IMR-90 (cell line): Measurements from ENCODE around the gene PMM2. TPM values are rescaled to one million over a fixed set of nuclear protein-coding genes. Genes with fewer than 3 reads are reported as not detected.

Experiments used
- ATAC-seq: fragments of 200-7000 bp; cut with Tn5 transposase; 2 replicates; pipeline ENCODE4 v1.9.1; 2020; ENCODE audit warnings: low read depth, mild to moderate bottlenecking, moderate library complexity
- BruUV-seq: library from RNA; stranded (reverse); fragments of 400-500 nt; replicated peaks from 2 replicates; lab custom pipeline; 2021; lab: Mats Ljungman, UMichigan
- CTCF ChIA-PET: fragments of 300-600 bp; formaldehyde crosslinking; extraction: SDS; loops from one replicate; lab custom pipeline; 2021; ENCODE audit warnings: antibody characterized with exemption; lab: Yijun Ruan, JAX
- POLR2A ChIA-PET: fragments of 300-600 bp; sonication (Branson Sonifier 250); formaldehyde crosslinking; loops from one replicate; lab custom pipeline; 2022; ENCODE audit warnings: antibody characterized with exemption; ENCODE audit not compliant: unreplicated experiment; lab: Charles Lee
- DNase-seq: peaks from one replicate; pipeline ENCODE4 v3.0.0; 2013
- H2AFZ ChIP-seq: replicated peaks from 2 replicates; pipeline ENCODE3; 2013; ENCODE audit warnings: low read length, mild to moderate bottlenecking; ENCODE audit not compliant: poor library complexity
- H2AK5ac ChIP-seq: 2 replicates; pipeline ENCODE4 v1.6.1; 2013; ENCODE audit warnings: low read depth, low read length, inconsistent platforms
- H2AK9ac ChIP-seq: replicated peaks from 2 replicates; pipeline ENCODE3; 2013; ENCODE audit warnings: mild to moderate bottlenecking, low read depth, low read length, moderate library complexity; ENCODE audit not compliant: poor library complexity
- H2BK120ac ChIP-seq: 2 replicates; pipeline ENCODE4 v1.6.1; 2013; ENCODE audit warnings: low read depth, low read length, inconsistent platforms
- H2BK15ac ChIP-seq: 3 replicates; pipeline ENCODE4 v1.6.1; 2013; ENCODE audit warnings: low read depth, low read length, inconsistent platforms
- H2BK20ac ChIP-seq: 2 replicates; pipeline ENCODE4 v1.6.1; 2013; ENCODE audit warnings: low read depth, mild to moderate bottlenecking, inconsistent platforms, low read length, moderate library complexity
- H2BK5ac ChIP-seq: 2 replicates; pipeline ENCODE4 v1.6.1; 2013; ENCODE audit warnings: mild to moderate bottlenecking, low read depth, low read length, inconsistent platforms; ENCODE audit not compliant: poor library complexity, severe bottlenecking
- H3K14ac ChIP-seq: replicated peaks from 2 replicates; pipeline ENCODE4 v1.6.1; 2013; ENCODE audit warnings: low read depth, low read length, inconsistent platforms
- H3K18ac ChIP-seq: 2 replicates; pipeline ENCODE4 v1.6.1; 2013; ENCODE audit warnings: low read depth, low read length, control low read depth
- H3K23ac ChIP-seq: 2 replicates; pipeline ENCODE4 v1.6.1; 2013; ENCODE audit warnings: low read depth, low read length, inconsistent platforms
- H3K27ac ChIP-seq: 2 replicates; pipeline ENCODE4 v1.5.1; 2013; ENCODE audit warnings: mild to moderate bottlenecking, control low read depth, low read length; ENCODE audit not compliant: insufficient read depth
- H3K27me3 ChIP-seq: 2 replicates; pipeline ENCODE4 v1.6.1; 2013; ENCODE audit warnings: low read length; ENCODE audit not compliant: control insufficient read depth, insufficient read depth
- H3K36me3 ChIP-seq: 2 replicates; pipeline ENCODE4 v1.6.1; 2013; ENCODE audit warnings: low read length, mixed read lengths; ENCODE audit not compliant: control insufficient read depth, insufficient read depth
- H3K4ac ChIP-seq: 2 replicates; pipeline ENCODE4 v1.6.1; 2013; ENCODE audit warnings: low read depth, low read length, inconsistent platforms
- H3K4me1 ChIP-seq: 2 replicates; pipeline ENCODE4 v1.6.1; 2013; ENCODE audit warnings: low read length, mixed read lengths; ENCODE audit not compliant: control insufficient read depth, insufficient read depth
- H3K4me2 ChIP-seq: 2 replicates; pipeline ENCODE4 v1.6.1; 2013; ENCODE audit warnings: low read depth, mild to moderate bottlenecking, control low read depth, low read length, moderate library complexity
- H3K4me3 ChIP-seq: 2 replicates; pipeline ENCODE4 v1.5.1; 2013; ENCODE audit warnings: low read depth, mild to moderate bottlenecking, control low read depth, low read length, moderate library complexity; ENCODE audit not compliant: insufficient read depth
- H3K56ac ChIP-seq: 2 replicates; pipeline ENCODE4 v1.6.1; 2013; ENCODE audit warnings: low read length, inconsistent platforms; ENCODE audit not compliant: insufficient read depth; ENCODE audit errors: extremely low read depth
- H3K79me1 ChIP-seq, 2 experiments: 2 replicates each; pipeline ENCODE4 v1.6.1; 2013; ENCODE audit warnings: low read length in 2 of 2, inconsistent platforms in 1 of 2, low read depth in 1 of 2
- H3K9ac ChIP-seq: 2 replicates; pipeline ENCODE4 v1.6.1; 2013; ENCODE audit warnings: low read depth, low read length, control low read depth
- H3K9me1 ChIP-seq: 2 replicates; pipeline ENCODE4 v1.6.1; 2013; ENCODE audit warnings: low read length, inconsistent platforms; ENCODE audit not compliant: insufficient read depth
- H3K9me3 ChIP-seq: 2 replicates; pipeline ENCODE4 v1.6.1; 2013; ENCODE audit warnings: low read length; ENCODE audit not compliant: control insufficient read depth, insufficient read depth
- H4K20me1 ChIP-seq: 2 replicates; pipeline ENCODE4 v1.6.1; 2013; ENCODE audit warnings: low read length, inconsistent platforms; ENCODE audit not compliant: insufficient read depth
- H4K5ac ChIP-seq: 2 replicates; pipeline ENCODE4 v1.6.1; 2013; ENCODE audit warnings: mild to moderate bottlenecking, low read depth, low read length, control low read depth
- H4K8ac ChIP-seq, 2 experiments: 2 replicates each; pipeline ENCODE4 v1.6.1; 2013; ENCODE audit warnings: low read depth in 2 of 2, low read length in 2 of 2, control low read depth in 1 of 2, inconsistent platforms in 1 of 2
- H4K91ac ChIP-seq: 2 replicates; pipeline ENCODE4 v1.6.1; 2013; ENCODE audit warnings: low read depth, low read length, inconsistent platforms; ENCODE audit not compliant: insufficient read depth
- BHLHE40 ChIP-seq: fragments of 150-350 bp; IDR thresholded peaks from 2 replicates; pipeline ENCODE4 v1.6.1; 2016; ENCODE audit warnings: mild to moderate bottlenecking, low read depth, low read length
- CEBPB ChIP-seq: IDR thresholded peaks from 2 replicates; pipeline ENCODE4 v1.6.1; 2012; ENCODE audit warnings: low read depth, low read length, improper control_type of control experiment
- CHD1 ChIP-seq: IDR thresholded peaks from 2 replicates; pipeline ENCODE4 v1.6.1; 2012; ENCODE audit warnings: low read depth, low read length, improper control_type of control experiment
- ELK1 ChIP-seq: fragments of 150-350 bp; IDR thresholded peaks from 2 replicates; pipeline ENCODE4 v1.6.1; 2016; ENCODE audit warnings: low read depth, mild to moderate bottlenecking, low read length, moderate library complexity, borderline replicate concordance
- FOS ChIP-seq: fragments of 150-350 bp; IDR thresholded peaks from 2 replicates; pipeline ENCODE4 v1.6.1; 2016; ENCODE audit warnings: low read depth, low read length
- MAFK ChIP-seq: IDR thresholded peaks from 2 replicates; pipeline ENCODE4 v1.6.1; 2012; ENCODE audit warnings: low read depth, low read length, improper control_type of control experiment
- MAZ ChIP-seq: IDR thresholded peaks from 2 replicates; pipeline ENCODE4 v1.6.1; 2012; ENCODE audit warnings: low read depth, mild to moderate bottlenecking, low read length, improper control_type of control experiment, moderate library complexity, borderline replicate concordance
- MXI1 ChIP-seq: IDR thresholded peaks from 2 replicates; pipeline ENCODE4 v1.6.1; 2012; ENCODE audit warnings: low read depth, mild to moderate bottlenecking, low read length, moderate library complexity, borderline replicate concordance
- NFE2L2 ChIP-seq: fragments of 150-350 bp; IDR thresholded peaks from 2 replicates; pipeline ENCODE4 v1.6.1; 2016; ENCODE audit warnings: low read depth, mild to moderate bottlenecking, low read length
- POLR2A ChIP-seq: IDR thresholded peaks from 2 replicates; pipeline ENCODE4 v1.6.1; 2012; ENCODE audit warnings: mild to moderate bottlenecking, low read depth, low read length
- RAD21 ChIP-seq: IDR thresholded peaks from 2 replicates; pipeline ENCODE4 v1.6.1; 2012; ENCODE audit warnings: low read length, improper control_type of control experiment
- RCOR1 ChIP-seq: IDR thresholded peaks from 2 replicates; pipeline ENCODE4 v1.6.1; 2012; ENCODE audit warnings: mild to moderate bottlenecking, low read length, improper control_type of control experiment; ENCODE audit not compliant: insufficient replicate concordance
- RFX5 ChIP-seq: IDR thresholded peaks from 2 replicates; pipeline ENCODE4 v1.8.0; 2012; ENCODE audit warnings: low read depth, mild to moderate bottlenecking, low read length, moderate library complexity
- SMC3 ChIP-seq: fragments of 150-350 bp; IDR thresholded peaks from 2 replicates; pipeline ENCODE4 v1.6.1; 2016; ENCODE audit warnings: low read depth, mild to moderate bottlenecking, antibody characterized with exemption, low read length, moderate library complexity
- USF2 ChIP-seq: fragments of 150-350 bp; IDR thresholded peaks from 2 replicates; pipeline ENCODE4 v1.6.1; 2017; ENCODE audit warnings: mild to moderate bottlenecking, antibody characterized with exemption, low read length, low read depth
- WGBS, 2 experiments: methylation state at CpG; one replicate each; pipeline versions ENCODE4 v1.1.5 to v1.1.7; 2013; ENCODE audit warnings: missing lambda C conversion rate in 2 of 2; ENCODE audit not compliant: insufficient read length in 1 of 2; ENCODE audit errors: extremely low coverage in 2 of 2; 5-methylcytosine and 5-hydroxymethylcytosine counted together
- dilution Hi-C: fragments of 300-500 bp; cut with HindIII; formaldehyde crosslinking; loops from one replicate; pipeline ENCODE4 v1.14.3; 2018; ENCODE audit warnings: low sequenced_read_pairs; ENCODE audit not compliant: unreplicated experiment
- in situ Hi-C: fragments of 300-500 bp; cut with MboI; formaldehyde crosslinking; loops from 3 replicates; pipeline ENCODE4 v1.14.3; 2019; ENCODE audit warnings: low sequenced_read_pairs, inconsistent platforms, mixed read lengths
- intact Hi-C: fragments of 100-400 bp; cut with micrococcal nuclease; formaldehyde crosslinking; loops from 2 replicates; pipeline ENCODE4 v1.10.0; 2022
- polyA plus RNA-seq, 3 experiments: library from polyadenylated mRNA; depleted of rRNA; stranded (reverse); fragments of >200 nt; gene quantifications; 2 replicates each; pipeline ENCODE4 v1.2.3, GENCODE V29; 2012; ENCODE audit warnings: low replicate concordance in 1 of 3
- total RNA-seq: library from RNA; depleted of rRNA; stranded (reverse); fragments of >200 nt; gene quantifications from 2 replicates; pipeline ENCODE4 v1.2.3, GENCODE V29; 2012
- TF ChIP-seq, protein P1 (sequence below): conservative IDR thresholded peaks from 2 replicates; pipeline ENCODE4 v1.5.1; 2012; ENCODE audit warnings: mild to moderate bottlenecking, low read depth, low read length, improper control_type of control experiment

PMM2 gene
- total and polyA plus RNA-seq, 2 of the 4 experiments (the other 2 are of a cell fraction), result 25.8 to 38.9 TPM

- in situ Hi-C loops (no loop called here), dilution Hi-C loops (no loop called here), intact Hi-C loops (no loop called here)
- Histone ChIP-seq H3K79me1 (no peaks in the 10 kb centered on the region), H2AK9ac (no peak overlapping the region), H2BK120ac (no peak overlapping the region), H2BK20ac (no peak overlapping the region), H4K20me1 (no peaks in the 10 kb centered on the region), H3K4me3 (no peak overlapping the region), H4K5ac (no peak overlapping the region), H3K18ac (no peak overlapping the region), H3K4ac (no peak overlapping the region), H3K4me2 (no peak overlapping the region), H3K9ac (no peak overlapping the region), H3K14ac (no peak overlapping the region), H2AK5ac (no peak overlapping the region), H3K36me3 (peaks cover 4% of the 10 kb centered on the region; the same call in 1 of the 2 replicates), H4K91ac (no peak overlapping the region), H3K56ac (no peak overlapping the region), H3K4me1 (no peaks in the 10 kb centered on the region), H3K9me3 (0 out of 2 replicates have a peak, but pooled peaks cover 2% of the 10 kb centered on the region), H3K27me3 (no peaks in the 10 kb centered on the region), H2AFZ (no peak overlapping the region), H2BK5ac (no peak overlapping the region), H3K27ac (no peak overlapping the region), H4K8ac (no peak overlapping the region), H3K23ac (no peak overlapping the region), H2BK15ac (no peak overlapping the region), H3K9me1 (no peaks in the 10 kb centered on the region)
- no peak for DNase-seq
- no peak for TF ChIP-seq MAFK
- TF ChIP-seq ELK1, result no peak
- no peak for TF ChIP-seq CHD1
- TF ChIP-seq RFX5, result no peak
- TF ChIP-seq MAZ, result no peak
- TF ChIP-seq, protein P1, sequence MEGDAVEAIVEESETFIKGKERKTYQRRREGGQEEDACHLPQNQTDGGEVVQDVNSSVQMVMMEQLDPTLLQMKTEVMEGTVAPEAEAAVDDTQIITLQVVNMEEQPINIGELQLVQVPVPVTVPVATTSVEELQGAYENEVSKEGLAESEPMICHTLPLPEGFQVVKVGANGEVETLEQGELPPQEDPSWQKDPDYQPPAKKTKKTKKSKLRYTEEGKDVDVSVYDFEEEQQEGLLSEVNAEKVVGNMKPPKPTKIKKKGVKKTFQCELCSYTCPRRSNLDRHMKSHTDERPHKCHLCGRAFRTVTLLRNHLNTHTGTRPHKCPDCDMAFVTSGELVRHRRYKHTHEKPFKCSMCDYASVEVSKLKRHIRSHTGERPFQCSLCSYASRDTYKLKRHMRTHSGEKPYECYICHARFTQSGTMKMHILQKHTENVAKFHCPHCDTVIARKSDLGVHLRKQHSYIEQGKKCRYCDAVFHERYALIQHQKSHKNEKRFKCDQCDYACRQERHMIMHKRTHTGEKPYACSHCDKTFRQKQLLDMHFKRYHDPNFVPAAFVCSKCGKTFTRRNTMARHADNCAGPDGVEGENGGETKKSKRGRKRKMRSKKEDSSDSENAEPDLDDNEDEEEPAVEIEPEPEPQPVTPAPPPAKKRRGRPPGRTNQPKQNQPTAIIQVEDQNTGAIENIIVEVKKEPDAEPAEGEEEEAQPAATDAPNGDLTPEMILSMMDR, result no peak
- no peak for TF ChIP-seq MXI1
- no peak for TF ChIP-seq SMC3
- no peak for TF ChIP-seq USF2
- TF ChIP-seq CEBPB, result no peak
- no peak for TF ChIP-seq RCOR1
- no peak for TF ChIP-seq FOS
- no peak for TF ChIP-seq POLR2A
- no peak for TF ChIP-seq BHLHE40
- no peak for TF ChIP-seq NFE2L2
- TF ChIP-seq RAD21, result no peak
- WGBS, 2 experiments, result no CpG with 5 or more reads among the region's 3 CpGs
- BruUV-seq, result no TSS peak
- ChIA-PET CTCF (no interaction called here), POLR2A (no interaction called here)
- no peak for ATAC-seq
These were observed 24.1 kb upstream of the PMM2 start for GRCh38 chr16:8773537-8773936.
